ENCODE results near the gene ODAPH. TPM values are rescaled to one million over a fixed set of nuclear protein-coding genes. Genes with fewer than 3 reads are reported as not detected.
A peak's percentile ranks its signal among the peaks of the same experiment; 100 is the strongest.
"Not testable (repeated sequence)": the region's sequence is repeated elsewhere in the genome, so short reads cannot be mapped to it uniquely, and the experiment has no call there.

Gene ODAPH
- total RNA-seq, 4 donors from 2014 or later: not detected

- H3K9me3 ChIP-seq: no peaks in the 10 kb centered on the region
- no peak overlapping the region for H3K27ac ChIP-seq
- peaks cover 0 to 6% (median 0%) of the 10 kb centered on the region in 3 donors for H3K36me3 ChIP-seq
- TF ChIP-seq POLR2A (IDR thresholded peaks at IDR 0.05) (no peak), CTCF (IDR thresholded peaks at IDR 0.05) (no peak)
- H3K4me1 ChIP-seq: no peaks in the 10 kb centered on the region
- no peak for DNase-seq
- H3K4me3 ChIP-seq: no peak overlapping the region
- no peaks in the 10 kb centered on the region for H3K27me3 ChIP-seq
Observed at GRCh38 chr4:75542824-75543223, 13.0 kb upstream of the ODAPH start.

- DNase-seq, H3K9me3 ChIP-seq, H3K27me3 ChIP-seq, H3K4me3 ChIP-seq, H3K27ac ChIP-seq, H3K36me3 ChIP-seq, H3K4me1 ChIP-seq: not testable (repeated sequence)
Observed at GRCh38 chr4:75544220-75544619, 11.6 kb upstream of the ODAPH start.

GRCh38 chr4:75544870-75545269 is 11.0 kb upstream of the ODAPH start:
- H3K36me3 ChIP-seq: peaks cover 0 to 6% (median 0%) of the 10 kb centered on the region in 3 donors
- no peaks in the 10 kb centered on the region for H3K27me3 ChIP-seq
- TF ChIP-seq POLR2A (IDR thresholded peaks at IDR 0.05) (no peak), CTCF (IDR thresholded peaks at IDR 0.05) (no peak)
- no peak overlapping the region for H3K27ac ChIP-seq
- H3K4me3 ChIP-seq: no peak overlapping the region
- no peaks in the 10 kb centered on the region for H3K9me3 ChIP-seq
- no peaks in the 10 kb centered on the region for H3K4me1 ChIP-seq
- no peak for DNase-seq

- no peak overlapping the region for H3K4me3 ChIP-seq
- no peak for DNase-seq
- peaks cover 0 to 6% (median 0%) of the 10 kb centered on the region in 3 donors for H3K36me3 ChIP-seq
- H3K4me1 ChIP-seq: no peaks in the 10 kb centered on the region
- H3K27ac ChIP-seq: no peak overlapping the region
- no peaks in the 10 kb centered on the region for H3K27me3 ChIP-seq
- H3K9me3 ChIP-seq: no peaks in the 10 kb centered on the region
- TF ChIP-seq POLR2A (IDR thresholded peaks at IDR 0.05) (no peak), CTCF (IDR thresholded peaks at IDR 0.05) (no peak)
Observed at GRCh38 chr4:75545526-75545925, 10.3 kb upstream of the ODAPH start.

GRCh38 chr4:75547647-75548387 is 8.0 kb upstream of the ODAPH start:
- Histone ChIP-seq H3K9me3 (no peaks in the 10 kb centered on the region), H3K4me3 (no peak overlapping the region), H3K27ac (no peak overlapping the region), H3K36me3 (peaks cover 0 to 6% (median 0%) of the 10 kb centered on the region in 3 donors), H3K4me1 (no peaks in the 10 kb centered on the region), H3K27me3 (no peaks in the 10 kb centered on the region)
- TF ChIP-seq POLR2A (IDR thresholded peaks at IDR 0.05): no peak
- TF ChIP-seq CTCF (IDR thresholded peaks at IDR 0.05): no peak
- peak in 2 of 3 donors; percentile 31 to 59 for DNase-seq

GRCh38 chr4:75549019-75549418 is 6.8 kb upstream of the ODAPH start:
- no peaks in the 10 kb centered on the region for H3K27me3 ChIP-seq
- H3K27ac ChIP-seq: no peak overlapping the region
- peaks cover 0 to 6% (median 0%) of the 10 kb centered on the region in 3 donors for H3K36me3 ChIP-seq
- TF ChIP-seq CTCF (IDR thresholded peaks at IDR 0.05): no peak
- TF ChIP-seq POLR2A (IDR thresholded peaks at IDR 0.05): no peak
- no peaks in the 10 kb centered on the region for H3K9me3 ChIP-seq
- H3K4me1 ChIP-seq: no peaks in the 10 kb centered on the region
- H3K4me3 ChIP-seq: no peak overlapping the region
- no peak for DNase-seq
